HL-60 (cell line): Measurements from ENCODE around the gene P2RY4.

ENCODE experiments used
- DNase-seq, 2 experiments: peaks; one replicate each; pipeline ENCODE4 v3.0.0-alpha.2; 2010 to 2020; ENCODE audit warnings: low read depth in 1 of 2, low spot score in 1 of 2
- H3K27ac ChIP-seq: fragments of 250-450 bp; sonication (Bioruptor Pico); replicated peaks from 2 replicates; pipeline ENCODE4 v1.5.1; 2020; ENCODE audit warnings: mild to moderate bottlenecking, moderate library complexity
- H3K27me3 ChIP-seq: fragments of 250-450 bp; sonication (Bioruptor Pico); 2 replicates; pipeline ENCODE4 v1.5.1; 2021; ENCODE audit warnings: mild to moderate bottlenecking, moderate library complexity; ENCODE audit not compliant: insufficient read depth, poor library complexity, severe bottlenecking
- H3K4me3 ChIP-seq: replicated peaks from 2 replicates; pipeline ENCODE4 v1.5.1; 2011; ENCODE audit warnings: mild to moderate bottlenecking, control low read depth, low read length; ENCODE audit not compliant: insufficient read depth
- GABPA ChIP-seq: IDR thresholded peaks from 2 replicates; pipeline ENCODE4 v1.6.1; 2012; ENCODE audit warnings: low read depth
- POLR2AphosphoS5 ChIP-seq: IDR thresholded peaks from 2 replicates; pipeline ENCODE4 v1.6.1; 2012; ENCODE audit warnings: low read depth
- SPI1 ChIP-seq: IDR thresholded peaks from 2 replicates; pipeline ENCODE4 v1.6.1; 2012; ENCODE audit warnings: low read depth, mild to moderate bottlenecking, borderline replicate concordance
- TF ChIP-seq, protein P1 (sequence below): IDR thresholded peaks from 2 replicates; pipeline ENCODE4 v1.6.1; 2012; ENCODE audit warnings: low read depth; ENCODE audit not compliant: insufficient replicate concordance
- TF ChIP-seq, protein P2 (sequence below): IDR thresholded peaks from one replicate; pipeline ENCODE4 v1.5.1; 2011; ENCODE audit warnings: low read length, control low read depth, inconsistent platforms; ENCODE audit not compliant: insufficient read depth

The P2RY4 gene

DNA sequence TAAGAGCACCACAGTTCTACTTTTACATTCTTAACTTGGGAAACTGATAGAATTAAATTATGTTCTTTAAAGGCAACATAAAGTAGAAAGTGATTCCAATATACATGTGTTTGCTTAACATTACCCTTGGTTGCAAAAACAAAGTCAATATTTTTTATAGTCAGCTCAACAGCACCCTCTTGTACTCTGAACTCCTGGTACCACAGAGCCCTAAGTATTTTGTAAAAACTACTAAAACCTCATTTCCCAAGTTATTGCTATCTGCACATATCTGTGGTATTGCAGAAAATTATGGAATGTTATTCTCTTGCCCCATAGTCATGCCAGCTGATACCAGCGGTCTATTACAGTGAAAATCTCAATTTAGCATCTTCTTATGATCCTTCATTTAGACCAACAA lies 32.8 kb upstream of the P2RY4 start:
- Histone ChIP-seq H3K27me3 (no peaks in the 10 kb centered on the region), H3K27ac (no peak overlapping the region), H3K4me3 (no peak overlapping the region)
- no peak for DNase-seq
- no peak for TF ChIP-seq GABPA
- TF ChIP-seq, protein P1, sequence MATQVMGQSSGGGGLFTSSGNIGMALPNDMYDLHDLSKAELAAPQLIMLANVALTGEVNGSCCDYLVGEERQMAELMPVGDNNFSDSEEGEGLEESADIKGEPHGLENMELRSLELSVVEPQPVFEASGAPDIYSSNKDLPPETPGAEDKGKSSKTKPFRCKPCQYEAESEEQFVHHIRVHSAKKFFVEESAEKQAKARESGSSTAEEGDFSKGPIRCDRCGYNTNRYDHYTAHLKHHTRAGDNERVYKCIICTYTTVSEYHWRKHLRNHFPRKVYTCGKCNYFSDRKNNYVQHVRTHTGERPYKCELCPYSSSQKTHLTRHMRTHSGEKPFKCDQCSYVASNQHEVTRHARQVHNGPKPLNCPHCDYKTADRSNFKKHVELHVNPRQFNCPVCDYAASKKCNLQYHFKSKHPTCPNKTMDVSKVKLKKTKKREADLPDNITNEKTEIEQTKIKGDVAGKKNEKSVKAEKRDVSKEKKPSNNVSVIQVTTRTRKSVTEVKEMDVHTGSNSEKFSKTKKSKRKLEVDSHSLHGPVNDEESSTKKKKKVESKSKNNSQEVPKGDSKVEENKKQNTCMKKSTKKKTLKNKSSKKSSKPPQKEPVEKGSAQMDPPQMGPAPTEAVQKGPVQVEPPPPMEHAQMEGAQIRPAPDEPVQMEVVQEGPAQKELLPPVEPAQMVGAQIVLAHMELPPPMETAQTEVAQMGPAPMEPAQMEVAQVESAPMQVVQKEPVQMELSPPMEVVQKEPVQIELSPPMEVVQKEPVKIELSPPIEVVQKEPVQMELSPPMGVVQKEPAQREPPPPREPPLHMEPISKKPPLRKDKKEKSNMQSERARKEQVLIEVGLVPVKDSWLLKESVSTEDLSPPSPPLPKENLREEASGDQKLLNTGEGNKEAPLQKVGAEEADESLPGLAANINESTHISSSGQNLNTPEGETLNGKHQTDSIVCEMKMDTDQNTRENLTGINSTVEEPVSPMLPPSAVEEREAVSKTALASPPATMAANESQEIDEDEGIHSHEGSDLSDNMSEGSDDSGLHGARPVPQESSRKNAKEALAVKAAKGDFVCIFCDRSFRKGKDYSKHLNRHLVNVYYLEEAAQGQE: no peak
- TF ChIP-seq, protein P2, sequence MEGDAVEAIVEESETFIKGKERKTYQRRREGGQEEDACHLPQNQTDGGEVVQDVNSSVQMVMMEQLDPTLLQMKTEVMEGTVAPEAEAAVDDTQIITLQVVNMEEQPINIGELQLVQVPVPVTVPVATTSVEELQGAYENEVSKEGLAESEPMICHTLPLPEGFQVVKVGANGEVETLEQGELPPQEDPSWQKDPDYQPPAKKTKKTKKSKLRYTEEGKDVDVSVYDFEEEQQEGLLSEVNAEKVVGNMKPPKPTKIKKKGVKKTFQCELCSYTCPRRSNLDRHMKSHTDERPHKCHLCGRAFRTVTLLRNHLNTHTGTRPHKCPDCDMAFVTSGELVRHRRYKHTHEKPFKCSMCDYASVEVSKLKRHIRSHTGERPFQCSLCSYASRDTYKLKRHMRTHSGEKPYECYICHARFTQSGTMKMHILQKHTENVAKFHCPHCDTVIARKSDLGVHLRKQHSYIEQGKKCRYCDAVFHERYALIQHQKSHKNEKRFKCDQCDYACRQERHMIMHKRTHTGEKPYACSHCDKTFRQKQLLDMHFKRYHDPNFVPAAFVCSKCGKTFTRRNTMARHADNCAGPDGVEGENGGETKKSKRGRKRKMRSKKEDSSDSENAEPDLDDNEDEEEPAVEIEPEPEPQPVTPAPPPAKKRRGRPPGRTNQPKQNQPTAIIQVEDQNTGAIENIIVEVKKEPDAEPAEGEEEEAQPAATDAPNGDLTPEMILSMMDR: no peak
- TF ChIP-seq POLR2AphosphoS5: no peak
- TF ChIP-seq SPI1: no peak

DNA sequence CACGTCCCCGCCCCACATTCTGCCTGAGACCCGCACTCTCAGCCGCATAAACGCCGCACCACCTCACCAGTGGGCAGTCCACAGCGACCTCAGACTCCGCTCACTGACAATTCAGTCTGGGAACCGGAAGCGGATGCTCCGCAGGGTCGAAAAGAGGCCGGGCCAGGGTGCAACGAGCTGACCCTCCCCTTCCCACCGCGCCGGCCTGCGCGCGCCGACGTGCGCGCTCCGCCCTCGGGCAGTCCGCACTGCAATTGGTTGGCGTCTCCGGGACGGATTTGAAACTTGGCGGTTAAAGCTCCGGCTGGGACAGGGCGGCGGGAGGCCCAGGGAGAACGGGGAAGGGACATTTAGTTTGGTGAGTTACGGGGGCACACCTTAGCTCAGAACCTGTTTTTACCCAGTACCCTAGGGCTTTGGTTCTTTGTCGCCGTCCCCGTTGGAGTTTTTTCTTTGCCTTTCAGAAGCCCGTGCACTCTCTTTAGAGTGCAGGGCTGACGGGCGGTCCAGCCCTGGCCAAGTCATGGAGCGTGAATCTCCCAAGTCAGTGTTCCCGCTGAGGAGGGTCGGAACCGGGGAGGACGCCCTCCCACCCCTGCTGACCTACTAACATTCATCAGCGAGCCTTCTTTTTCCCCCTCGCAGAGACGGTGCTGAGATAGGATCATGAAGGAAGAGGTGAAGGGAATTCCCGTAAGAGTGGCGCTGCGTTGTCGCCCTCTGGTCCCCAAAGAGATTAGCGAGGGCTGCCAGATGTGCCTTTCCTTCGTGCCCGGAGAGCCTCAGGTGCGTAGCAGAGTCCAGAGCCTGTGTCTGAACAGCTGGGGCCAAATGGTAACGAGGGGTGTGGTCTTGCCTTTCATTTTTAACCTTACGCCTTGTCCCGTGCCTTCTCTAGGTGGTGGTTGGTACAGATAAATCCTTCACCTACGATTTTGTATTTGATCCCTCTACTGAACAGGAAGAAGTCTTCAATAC lies 30.1 kb upstream of the P2RY4 start, which contains the start of the genes KIF4A and PDZD11:
KIF4A (plus strand) TSS at position 312 of the 978 bp plus-strand sequence; CDS start at position 667, 355 bp downstream.
PDZD11 (minus strand) TSS at position 135 of the 978 bp plus-strand sequence. CDS start 586 bp downstream, outside the sequence.
- H3K4me3 ChIP-seq: peak within 1 kb of the TSS; percentile 70
- H3K27me3 ChIP-seq: no peaks in the 10 kb centered on the region
- peak; percentile 51 to 85 for DNase-seq
- TF ChIP-seq, protein P2: no peak
- no peak for TF ChIP-seq SPI1
- TF ChIP-seq, protein P1: no peak
- no peak for TF ChIP-seq POLR2AphosphoS5
- peak; percentile 79 for TF ChIP-seq GABPA
- peak within 1 kb of the TSS; percentile 79 for H3K27ac ChIP-seq

DNA sequence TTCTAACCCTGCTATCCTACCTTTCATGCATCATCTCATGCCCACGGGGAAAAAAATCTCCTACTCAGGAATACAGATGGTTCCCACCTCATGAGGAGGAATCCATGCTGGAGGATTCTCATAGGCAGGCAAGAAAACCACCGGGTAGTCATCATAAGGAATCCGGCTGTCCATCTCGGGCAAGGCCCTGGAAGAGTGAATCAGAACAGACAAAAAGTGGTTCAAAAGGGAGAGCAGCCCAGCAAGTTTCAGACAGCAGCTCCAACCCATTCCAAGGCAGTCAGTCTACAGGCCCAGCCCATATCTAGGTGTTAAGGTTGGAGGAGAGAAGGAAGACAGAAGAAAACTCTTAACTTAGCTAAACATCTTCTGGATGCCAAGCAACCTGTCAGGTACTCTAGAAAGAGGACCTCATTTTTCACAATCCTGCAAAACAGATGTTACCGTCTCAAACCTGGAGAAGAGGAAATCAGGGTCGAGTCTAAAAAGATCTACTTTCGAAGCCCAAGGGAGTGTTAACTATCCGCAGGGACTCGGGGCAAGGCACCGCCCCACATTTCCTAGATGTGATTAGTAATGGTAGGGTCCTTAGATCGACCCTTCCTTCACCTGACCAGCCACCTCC lies 29.3 kb upstream of the P2RY4 start:
- peak overlapping the region; percentile 70 for H3K4me3 ChIP-seq
- peak overlapping the region; percentile 50 for H3K27ac ChIP-seq
- no peaks in the 10 kb centered on the region for H3K27me3 ChIP-seq

More for the DNA sequence above, 29.3 kb upstream of the P2RY4 start:
- no peak for DNase-seq
- TF ChIP-seq, protein P1: no peak
- TF ChIP-seq SPI1 (no peak), POLR2AphosphoS5 (no peak), GABPA (no peak)
- TF ChIP-seq, protein P2: no peak
